Activated naive CD4-positive, alpha-beta T cell treated with anti-CD3 and anti-CD28 coated beads, Interleukin-2, amount 50 U/mL, for 24 hours (primary cell): ENCODE results near the gene AK9.
A peak's percentile ranks its signal among the peaks of the same experiment; 100 is the strongest.
"Not testable (repeated sequence)": the region's sequence is repeated elsewhere in the genome, so short reads cannot be mapped to it uniquely, and the experiment has no call there.

Experiments used
- H3K27ac Mint-ChIP-seq: one replicate; pipeline ENCODE4 v1.8.0; 2021; ENCODE audit warnings: mild to moderate bottlenecking, mixed read lengths
- H3K27me3 Mint-ChIP-seq: one replicate; pipeline ENCODE4 v1.8.0; 2021; ENCODE audit warnings: mixed read lengths
- H3K36me3 Mint-ChIP-seq: one replicate; pipeline ENCODE4 v1.8.0; 2021; ENCODE audit warnings: mixed read lengths
- H3K4me1 Mint-ChIP-seq: one replicate; pipeline ENCODE4 v1.8.0; 2021; ENCODE audit warnings: mixed read lengths
- H3K4me3 Mint-ChIP-seq: one replicate; pipeline ENCODE4 v1.8.0; 2021; ENCODE audit warnings: mild to moderate bottlenecking, mixed read lengths
- H3K9me3 Mint-ChIP-seq: one replicate; pipeline ENCODE4 v1.8.0; 2021; ENCODE audit warnings: mixed read lengths

AK9 gene

DNA sequence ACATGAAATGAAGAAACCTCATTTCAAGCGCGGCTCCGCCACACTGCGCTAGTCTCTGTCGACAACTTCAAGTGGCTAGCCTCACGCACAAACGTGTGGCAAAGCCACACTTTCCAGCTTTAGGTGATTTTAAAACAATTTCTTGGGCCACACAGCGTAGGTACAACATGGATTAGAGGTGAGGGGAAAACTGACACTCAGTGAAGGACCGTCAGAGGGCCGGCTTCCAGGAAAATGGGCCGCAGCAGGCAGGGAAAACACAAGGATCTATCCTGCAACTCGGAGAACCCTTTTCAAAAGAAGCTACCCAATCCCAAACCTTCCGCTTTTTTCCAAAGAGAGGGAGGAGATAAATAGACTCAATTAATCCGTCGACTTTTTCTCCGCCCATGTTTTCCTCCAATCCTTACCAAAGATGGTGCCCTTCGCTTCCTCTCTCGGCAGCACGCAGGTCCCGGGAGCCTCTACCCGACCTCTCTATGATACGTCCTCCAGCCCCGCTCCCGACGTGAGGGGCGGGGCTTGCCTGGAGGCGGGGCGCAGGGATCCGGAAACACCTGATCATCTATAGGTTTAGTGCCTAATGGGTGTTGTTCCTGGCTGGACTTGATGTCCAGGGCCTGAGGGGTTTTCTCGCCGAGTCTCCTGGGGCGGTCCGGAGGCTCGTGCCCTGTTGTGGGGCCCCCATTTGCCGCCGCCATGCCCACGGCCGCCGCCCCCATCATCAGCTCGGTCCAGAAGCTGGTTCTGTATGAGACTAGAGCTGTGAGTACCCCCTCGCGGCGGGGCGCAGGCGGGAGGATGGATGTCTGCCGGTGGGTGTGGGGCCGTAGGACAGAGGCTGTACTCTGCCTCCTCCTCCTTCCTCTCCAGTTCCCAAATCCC is at the start of gene AK9, which contains the start of gene FIG4:
Gene AK9, minus strand, starts transcription at position 466 of the 885 bp plus-strand sequence. CDS start 15,457 bp downstream, outside the sequence.
Gene FIG4, plus strand, starts transcription at position 560 of the 885 bp plus-strand sequence. Its CDS starts 140 bp downstream, at position 700.
- peak within 1 kb of the TSS; percentile 98 for H3K4me3 Mint-ChIP-seq
- H3K27me3 Mint-ChIP-seq: no peaks in the 10 kb centered on the region
- H3K9me3 Mint-ChIP-seq: no peaks in the 10 kb centered on the region
- peak within 1 kb of the TSS; percentile 97 for H3K27ac Mint-ChIP-seq
- H3K36me3 Mint-ChIP-seq: peaks cover 4% of the 10 kb centered on the region
- H3K4me1 Mint-ChIP-seq: peaks cover 40% of the 10 kb centered on the region

- Mint-ChIP-seq H3K4me3 (no peak overlapping the region), H3K27me3 (no peaks in the 10 kb centered on the region), H3K9me3 (no peaks in the 10 kb centered on the region), H3K36me3 (peaks cover 37% of the 10 kb centered on the region), H3K27ac (no peak overlapping the region), H3K4me1 (no peaks in the 10 kb centered on the region)
Measured at GRCh38 chr6:109740787-109741186, 49.8 kb upstream of the AK9 start.

DNA sequence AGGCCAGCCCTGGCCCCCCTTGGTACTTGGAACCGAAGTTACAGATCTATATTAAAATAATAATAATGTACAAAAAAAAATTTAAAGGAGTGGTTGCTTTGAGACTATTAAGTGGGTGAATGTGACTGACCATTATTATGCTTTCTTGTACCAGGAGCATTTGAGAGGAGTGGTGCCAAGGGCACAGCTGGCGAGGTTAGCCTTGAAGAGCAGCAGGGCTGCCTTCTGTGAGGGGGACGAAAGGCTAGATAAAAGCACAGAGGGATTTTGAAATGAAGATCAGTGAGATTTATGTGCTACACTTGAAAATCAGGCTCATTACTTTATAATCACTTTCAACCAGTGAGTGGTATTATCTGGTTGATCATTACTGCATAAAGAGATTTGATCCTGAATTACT is 48.7 kb upstream of the AK9 start:
- H3K9me3 Mint-ChIP-seq: no peaks in the 10 kb centered on the region
- no peak overlapping the region for H3K4me3 Mint-ChIP-seq
- H3K4me1 Mint-ChIP-seq: no peaks in the 10 kb centered on the region
- H3K36me3 Mint-ChIP-seq: peaks cover 30% of the 10 kb centered on the region
- H3K27ac Mint-ChIP-seq: peak overlapping the region; percentile 60
- H3K27me3 Mint-ChIP-seq: no peaks in the 10 kb centered on the region

GRCh38 chr6:109738667-109739066 is 47.7 kb upstream of the AK9 start:
- no peak overlapping the region for H3K27ac Mint-ChIP-seq
- no peak overlapping the region for H3K4me3 Mint-ChIP-seq
- no peaks in the 10 kb centered on the region for H3K27me3 Mint-ChIP-seq
- peaks cover 25% of the 10 kb centered on the region for H3K36me3 Mint-ChIP-seq
- no peaks in the 10 kb centered on the region for H3K9me3 Mint-ChIP-seq
- no peaks in the 10 kb centered on the region for H3K4me1 Mint-ChIP-seq

DNA sequence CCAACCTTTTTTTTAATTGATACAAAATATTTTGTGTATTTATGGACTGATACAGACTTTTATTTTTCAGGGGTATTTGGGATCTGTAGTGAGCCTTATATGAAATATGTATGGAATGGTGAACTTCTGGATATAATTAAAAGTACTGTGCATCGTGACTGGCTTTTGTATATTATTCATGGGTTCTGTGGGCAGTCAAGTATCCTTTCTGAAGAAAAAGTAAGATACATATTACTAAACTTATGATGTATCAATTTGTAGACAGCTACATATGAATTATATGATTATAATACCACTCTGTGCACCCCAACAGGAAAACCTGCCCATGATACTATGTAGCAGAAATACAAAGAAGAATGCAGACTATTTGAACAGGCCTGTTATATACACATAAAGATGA is 47.3 kb upstream of the AK9 start:
- H3K36me3 Mint-ChIP-seq: peaks cover 24% of the 10 kb centered on the region
- no peaks in the 10 kb centered on the region for H3K4me1 Mint-ChIP-seq
- no peak overlapping the region for H3K27ac Mint-ChIP-seq
- no peaks in the 10 kb centered on the region for H3K27me3 Mint-ChIP-seq
- H3K4me3 Mint-ChIP-seq: no peak overlapping the region
- H3K9me3 Mint-ChIP-seq: no peaks in the 10 kb centered on the region

- Mint-ChIP-seq H3K27ac (no peak overlapping the region), H3K9me3 (no peaks in the 10 kb centered on the region), H3K4me3 (no peak overlapping the region), H3K4me1 (no peaks in the 10 kb centered on the region), H3K36me3 (peaks cover 27% of the 10 kb centered on the region), H3K27me3 (no peaks in the 10 kb centered on the region)
Measured at GRCh38 chr6:109736273-109737025, 45.4 kb upstream of the AK9 start.

- not testable (repeated sequence) for H3K4me1 Mint-ChIP-seq, H3K4me3 Mint-ChIP-seq, H3K9me3 Mint-ChIP-seq, H3K27me3 Mint-ChIP-seq, H3K27ac Mint-ChIP-seq
- H3K36me3 Mint-ChIP-seq: peaks cover 33% of the 10 kb centered on the region
Measured at GRCh38 chr6:109725250-109725649, 34.2 kb upstream of the AK9 start.

DNA sequence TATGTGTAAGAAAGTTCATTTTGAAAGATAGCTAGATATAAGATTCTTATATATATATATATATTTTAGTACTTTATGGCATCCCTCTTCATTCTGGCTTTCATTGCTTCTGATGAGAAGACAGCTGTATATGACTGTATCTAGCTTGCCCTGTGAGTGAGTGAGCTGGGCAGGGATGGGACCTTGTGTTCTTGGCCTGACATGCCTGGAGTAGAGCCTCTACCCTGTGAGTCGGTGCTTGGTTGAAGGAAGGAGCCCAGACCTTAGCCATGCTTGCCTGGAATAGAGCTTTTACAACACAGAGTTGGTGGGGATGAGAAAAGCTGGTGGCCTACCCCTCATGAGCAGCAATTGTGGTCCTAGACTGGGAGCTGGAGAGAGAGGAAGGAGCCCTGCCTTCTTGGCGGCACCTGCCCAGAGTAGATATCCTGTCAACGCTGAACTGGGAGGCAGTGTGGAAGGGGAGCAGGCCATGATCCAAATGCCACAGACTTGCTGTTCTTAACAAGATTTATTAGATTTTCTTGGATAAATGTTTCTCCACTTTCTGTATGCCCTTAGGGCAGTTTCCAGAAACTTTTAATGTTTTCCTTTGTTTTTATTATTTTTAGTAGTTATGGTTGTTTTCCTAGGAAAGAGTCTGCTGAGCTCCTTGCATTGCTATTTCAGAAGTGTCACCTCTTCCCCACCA is 31.7 kb upstream of the AK9 start:
- Mint-ChIP-seq H3K4me3 (no peak overlapping the region), H3K36me3 (peaks cover 32% of the 10 kb centered on the region), H3K9me3 (no peaks in the 10 kb centered on the region), H3K27me3 (no peaks in the 10 kb centered on the region), H3K27ac (no peak overlapping the region), H3K4me1 (no peaks in the 10 kb centered on the region)

DNA sequence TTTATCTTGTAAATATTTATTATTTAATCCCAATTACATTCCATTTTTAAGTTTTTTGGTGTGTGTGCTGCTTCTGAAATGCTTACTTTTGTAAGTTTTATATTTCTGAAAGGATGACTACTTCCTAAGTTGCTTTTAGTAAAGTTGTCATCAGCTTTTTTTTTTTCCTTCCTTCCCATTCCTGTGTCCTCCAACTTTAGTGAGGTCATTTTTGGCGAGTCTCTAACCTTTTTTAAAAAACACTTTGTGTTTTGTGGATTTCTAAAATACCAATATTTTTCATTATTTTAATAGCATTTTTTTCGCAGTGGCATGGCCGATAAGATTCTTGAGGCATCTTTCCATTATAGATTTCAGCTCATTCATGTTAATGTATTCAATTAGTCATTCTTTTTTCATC is 31.0 kb upstream of the AK9 start:
- H3K4me3 Mint-ChIP-seq: no peak overlapping the region
- H3K9me3 Mint-ChIP-seq: no peaks in the 10 kb centered on the region
- H3K27me3 Mint-ChIP-seq: no peaks in the 10 kb centered on the region
- no peaks in the 10 kb centered on the region for H3K4me1 Mint-ChIP-seq
- H3K27ac Mint-ChIP-seq: no peak overlapping the region
- peaks cover 34% of the 10 kb centered on the region for H3K36me3 Mint-ChIP-seq

DNA sequence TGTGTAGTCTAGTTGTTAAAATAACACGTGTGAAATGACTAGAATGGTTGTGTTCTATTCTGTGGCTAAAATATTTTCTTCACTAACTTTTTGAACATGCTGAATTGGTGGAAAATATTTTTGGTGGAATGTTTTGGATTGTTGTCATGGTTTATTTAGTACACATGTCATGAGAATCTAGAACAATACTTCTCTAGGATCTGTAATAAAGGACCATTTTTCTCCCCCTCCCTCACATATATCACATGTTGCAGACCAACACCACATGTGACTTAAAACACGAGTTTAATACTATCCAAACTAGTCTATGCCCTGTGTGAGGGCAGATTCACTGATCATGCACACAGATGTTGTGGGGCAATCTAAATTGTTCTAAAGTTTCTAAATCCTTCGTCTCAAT is 29.3 kb upstream of the AK9 start:
- no peaks in the 10 kb centered on the region for H3K27me3 Mint-ChIP-seq
- no peak overlapping the region for H3K27ac Mint-ChIP-seq
- H3K36me3 Mint-ChIP-seq: peaks cover 26% of the 10 kb centered on the region
- no peaks in the 10 kb centered on the region for H3K9me3 Mint-ChIP-seq
- no peak overlapping the region for H3K4me3 Mint-ChIP-seq
- H3K4me1 Mint-ChIP-seq: no peaks in the 10 kb centered on the region

DNA sequence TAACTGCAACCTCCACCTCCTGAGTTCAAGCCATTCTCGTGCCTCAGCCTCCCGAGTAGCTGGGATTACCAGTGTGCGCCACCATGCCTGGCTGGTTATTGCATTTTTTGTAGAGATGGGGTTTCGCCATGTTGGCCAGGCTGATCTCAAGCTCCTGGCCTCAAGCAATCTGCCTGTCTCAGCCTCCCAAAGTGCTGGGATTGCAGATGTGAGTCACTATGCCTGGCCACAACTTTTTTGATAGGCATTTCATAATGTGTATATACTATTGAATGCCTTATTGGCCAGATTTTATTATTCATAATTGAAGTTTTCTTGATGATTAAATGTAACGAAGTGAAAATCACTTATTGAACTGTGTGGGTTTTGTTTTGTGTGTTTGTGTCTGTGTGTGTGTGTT is 28.0 kb upstream of the AK9 start:
- Mint-ChIP-seq H3K27ac (no peak overlapping the region), H3K9me3 (no peaks in the 10 kb centered on the region), H3K4me1 (peaks cover 3% of the 10 kb centered on the region), H3K4me3 (no peak overlapping the region), H3K27me3 (no peaks in the 10 kb centered on the region), H3K36me3 (peaks cover 18% of the 10 kb centered on the region)

DNA sequence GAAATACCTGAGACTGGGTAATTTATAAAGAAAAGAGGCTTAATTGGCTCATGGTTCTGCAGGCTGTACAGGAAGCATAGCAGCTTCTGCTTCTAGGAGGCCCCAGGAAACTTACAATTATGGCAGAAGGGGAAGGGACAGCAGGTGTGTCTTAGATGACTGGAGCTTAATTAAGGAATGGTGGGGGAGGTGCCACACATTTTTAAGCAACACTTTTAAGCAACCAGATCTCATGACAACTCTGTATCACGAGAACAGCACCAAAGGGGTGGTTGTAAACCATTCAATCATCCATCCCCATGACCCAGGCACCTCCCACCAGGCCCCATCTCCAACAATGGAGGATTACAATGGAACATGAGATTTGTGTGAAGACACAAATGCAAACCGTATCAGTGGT is 27.0 kb upstream of the AK9 start:
- Mint-ChIP-seq H3K27ac (no peak overlapping the region), H3K36me3 (peaks cover 11% of the 10 kb centered on the region), H3K4me3 (no peak overlapping the region), H3K27me3 (no peaks in the 10 kb centered on the region), H3K9me3 (no peaks in the 10 kb centered on the region), H3K4me1 (peaks cover 8% of the 10 kb centered on the region)

- H3K36me3 Mint-ChIP-seq: peaks cover 14% of the 10 kb centered on the region
Measured at GRCh38 chr6:109715616-109716015, 24.6 kb upstream of the AK9 start.

GRCh38 chr6:109714611-109715010 is 23.6 kb upstream of the AK9 start:
- H3K27me3 Mint-ChIP-seq: no peaks in the 10 kb centered on the region
- H3K4me1 Mint-ChIP-seq: peaks cover 23% of the 10 kb centered on the region
- no peaks in the 10 kb centered on the region for H3K9me3 Mint-ChIP-seq
- no peak overlapping the region for H3K4me3 Mint-ChIP-seq
- H3K36me3 Mint-ChIP-seq: peaks cover 13% of the 10 kb centered on the region
- H3K27ac Mint-ChIP-seq: no peak overlapping the region

More at GRCh38 chr6:109715616-109716015, 24.6 kb upstream of the AK9 start:
- Mint-ChIP-seq H3K4me3 (no peak overlapping the region), H3K27me3 (no peaks in the 10 kb centered on the region), H3K4me1 (peaks cover 17% of the 10 kb centered on the region), H3K9me3 (no peaks in the 10 kb centered on the region), H3K27ac (no peak overlapping the region)

- H3K27ac Mint-ChIP-seq: no peak overlapping the region
- H3K36me3 Mint-ChIP-seq: peaks cover 15% of the 10 kb centered on the region
- H3K4me3 Mint-ChIP-seq: no peak overlapping the region
- H3K9me3 Mint-ChIP-seq: no peaks in the 10 kb centered on the region
- H3K27me3 Mint-ChIP-seq: no peaks in the 10 kb centered on the region
- peaks cover 26% of the 10 kb centered on the region for H3K4me1 Mint-ChIP-seq
Measured at GRCh38 chr6:109714166-109714565, 23.2 kb upstream of the AK9 start.
